Naive thymus-derived CD4-positive, alpha-beta T cell (primary cell): Measurements from ENCODE around the gene CAGE1. TPM values are rescaled to one million over a fixed set of nuclear protein-coding genes. Genes with fewer than 3 reads are reported as not detected.

Experiments used
- ATAC-seq: fragments of 150-1000 bp; cut with Tn5 transposase; 2 replicates; pipeline ENCODE4 v1.10.0; 2021; ENCODE audit warnings: mild to moderate bottlenecking, moderate library complexity
- CTCF ChIA-PET: fragments of 350-600 bp; sonication (Branson Sonifier 250); formaldehyde crosslinking; loops from one replicate; lab custom pipeline; 2021; ENCODE audit warnings: antibody characterized with exemption; lab: Charles Lee
- POLR2A ChIA-PET: fragments of 350-600 bp; sonication (Branson Sonifier 250); formaldehyde crosslinking; loops from one replicate; lab custom pipeline; 2021; ENCODE audit warnings: antibody characterized with exemption, inconsistent platforms; lab: Charles Lee
- DNase-seq, 9 donors: peaks; one replicate each; pipeline versions ENCODE4 v3.0.0 to v3.0.0-alpha.2; 2020 to 2022; ENCODE audit warnings: mixed read lengths in 1 of 9
- H3K27ac ChIP-seq: one replicate; pipeline ENCODE4 v1.7.0; 2013; ENCODE audit warnings: mild to moderate bottlenecking, low read depth, low read length, moderate library complexity
- H3K27me3 ChIP-seq, 2 donors: one replicate each; pipeline ENCODE4 v1.7.0; 2013; ENCODE audit warnings: low read length in 2 of 2, mild to moderate bottlenecking in 2 of 2, moderate library complexity in 2 of 2; ENCODE audit not compliant: control insufficient read depth in 2 of 2, insufficient read depth in 2 of 2
- H3K36me3 ChIP-seq, 3 experiments: 1 replicate in 2 of 3; 2 replicates in 1 of 3; pipeline ENCODE4 v1.7.0; 2013; ENCODE audit warnings: low read length in 3 of 3, mild to moderate bottlenecking in 3 of 3, moderate library complexity in 1 of 3; ENCODE audit not compliant: insufficient read depth in 3 of 3, control insufficient read depth in 2 of 3
- H3K4me1 ChIP-seq, 2 donors: one replicate each; pipeline ENCODE4 v1.7.0; 2013; ENCODE audit warnings: low read length in 2 of 2, mild to moderate bottlenecking in 2 of 2, moderate library complexity in 1 of 2; ENCODE audit not compliant: control insufficient read depth in 2 of 2, insufficient read depth in 2 of 2
- H3K4me3 ChIP-seq: 2 replicates; pipeline ENCODE4 v1.7.0; 2013; ENCODE audit warnings: mild to moderate bottlenecking, low read length
- H3K9me3 ChIP-seq, 3 experiments: 1 replicate in 2 of 3; 2 replicates in 1 of 3; pipeline ENCODE4 v1.7.0; 2013; ENCODE audit warnings: low read length in 3 of 3; ENCODE audit not compliant: control insufficient read depth in 2 of 3
- H3K27ac Mint-ChIP-seq, 9 donors: one replicate each; pipeline ENCODE4 v1.8.0; 2020 to 2022; ENCODE audit warnings: mixed read lengths in 9 of 9, mild to moderate bottlenecking in 8 of 9, moderate library complexity in 5 of 9, inconsistent platforms in 2 of 9
- H3K27me3 Mint-ChIP-seq, 5 donors: one replicate each; pipeline ENCODE4 v1.8.0; 2021 to 2022; ENCODE audit warnings: mixed read lengths in 5 of 5, mild to moderate bottlenecking in 1 of 5
- H3K36me3 Mint-ChIP-seq, 5 donors: one replicate each; pipeline ENCODE4 v1.8.0; 2020 to 2022; ENCODE audit warnings: mixed read lengths in 5 of 5, mild to moderate bottlenecking in 3 of 5, inconsistent platforms in 1 of 5
- H3K4me1 Mint-ChIP-seq, 7 donors: one replicate each; pipeline ENCODE4 v1.8.0; 2020 to 2022; ENCODE audit warnings: mixed read lengths in 7 of 7, mild to moderate bottlenecking in 3 of 7, inconsistent platforms in 1 of 7
- H3K4me3 Mint-ChIP-seq, 10 donors: one replicate each; pipeline ENCODE4 v1.8.0; 2020 to 2022; ENCODE audit warnings: mild to moderate bottlenecking in 10 of 10, mixed read lengths in 10 of 10, moderate library complexity in 6 of 10, inconsistent platforms in 2 of 10
- H3K9me3 Mint-ChIP-seq, 11 donors: one replicate each; pipeline ENCODE4 v1.8.0; 2020 to 2022; ENCODE audit warnings: mixed read lengths in 11 of 11, mild to moderate bottlenecking in 4 of 11, inconsistent platforms in 1 of 11, moderate library complexity in 1 of 11
- intact Hi-C, 2 donors: fragments of 100-400 bp; cut with micrococcal nuclease; formaldehyde crosslinking; loops; one replicate each; pipeline ENCODE4 v1.15.1; 2023
- polyA plus RNA-seq, 2 donors: library from polyadenylated mRNA; unstranded; fragments of 300-500 nt; fragmentation: Illumina TruSeq; gene quantifications; one replicate each; pipeline ENCODE4 v1.2.3, GENCODE V29; 2021
- total RNA-seq, 6 experiments: library from RNA in 5 of 6; stranded (reverse) in 5 of 6; gene quantifications; 1 replicate in 5 of 6; 2 replicates in 1 of 6; pipeline ENCODE4 v1.2.3 and lab custom pipeline; 2021 to 2026

CAGE1 gene
- total and polyA plus RNA-seq, 7 experiments from 2014 or later, result 0.06 to 0.48 (median 0.19) TPM; not detected in 1

- H3K27ac ChIP-seq, result no peak overlapping the region
- no peaks in the 10 kb centered on the region for H3K4me1 ChIP-seq
- Mint-ChIP-seq H3K36me3 (peaks cover 0 to 7% (median 6%) of the 10 kb centered on the region in 5 donors), H3K9me3 (peaks cover 0 to 17% (median 6%) of the 10 kb centered on the region in 11 donors), H3K27me3 (peaks cover 4 to 12% (median 7%) of the 10 kb centered on the region in 5 donors), H3K4me3 (no peak overlapping the region), H3K27ac (no peak overlapping the region), H3K4me1 (peaks cover 0 to 9% (median 0%) of the 10 kb centered on the region in 7 donors)
- no peak for ATAC-seq
- H3K36me3 ChIP-seq, result no peaks in the 10 kb centered on the region
- no peaks in the 10 kb centered on the region for H3K9me3 ChIP-seq
- ChIA-PET POLR2A (no interaction called here), CTCF (no interaction called here)
- intact Hi-C loops, result no loop called here
- no peaks in the 10 kb centered on the region for H3K27me3 ChIP-seq
- DNase-seq, result no peak
- no peak overlapping the region for H3K4me3 ChIP-seq
Observed at GRCh38 chr6:7431674-7432390, 42.3 kb upstream of the CAGE1 start.

GRCh38 chr6:7431313-7431673 is 41.8 kb upstream of the CAGE1 start:
- CTCF ChIA-PET, result no interaction called here
- intact Hi-C loops, result no loop called here
- peak; percentile 37 for ATAC-seq
- peaks cover 0 to 7% (median 6%) of the 10 kb centered on the region in 5 donors for H3K36me3 Mint-ChIP-seq
- H3K27ac ChIP-seq, result no peak overlapping the region
- H3K27me3 ChIP-seq, result no peaks in the 10 kb centered on the region
- POLR2A ChIA-PET, result no interaction called here
- peaks cover 4 to 12% (median 7%) of the 10 kb centered on the region in 5 donors for H3K27me3 Mint-ChIP-seq
- no peaks in the 10 kb centered on the region for H3K4me1 ChIP-seq
- H3K4me3 ChIP-seq, result no peak overlapping the region
- no peak overlapping the region for H3K27ac Mint-ChIP-seq
- peaks cover 0 to 16% (median 6%) of the 10 kb centered on the region in 11 donors for H3K9me3 Mint-ChIP-seq
- H3K36me3 ChIP-seq, result no peaks in the 10 kb centered on the region
- H3K4me1 Mint-ChIP-seq, result peaks cover 0 to 9% (median 0%) of the 10 kb centered on the region in 7 donors
- no peak for DNase-seq
- no peak overlapping the region for H3K4me3 Mint-ChIP-seq
- H3K9me3 ChIP-seq, result no peaks in the 10 kb centered on the region

- ChIA-PET POLR2A (no interaction called here), CTCF (interaction anchor here (1.2 kb wide), 1 partner anchor 190 kb away, joined by 3 read pairs; no protein-coding TSS in a partner anchor)
Observed at GRCh38 chr6:7426447-7427169, 37.1 kb upstream of the CAGE1 start.

GRCh38 chr6:7425808-7426190 is 36.3 kb upstream of the CAGE1 start:
- Mint-ChIP-seq H3K36me3 (peaks cover 0 to 8% (median 0%) of the 10 kb centered on the region in 5 donors), H3K9me3 (no peaks in the 10 kb centered on the region), H3K27ac (no peak overlapping the region), H3K4me3 (no peak overlapping the region), H3K27me3 (no peaks in the 10 kb centered on the region), H3K4me1 (peaks cover 0 to 2% (median 0%) of the 10 kb centered on the region in 7 donors)
- POLR2A ChIA-PET, result no interaction called here
- intact Hi-C loops, result no loop called here
- CTCF ChIA-PET, result interaction anchor here (1.2 kb wide), 1 partner anchor 191 kb away, joined by 3 read pairs; no protein-coding TSS in a partner anchor
- Histone ChIP-seq H3K27ac (no peak overlapping the region), H3K36me3 (no peaks in the 10 kb centered on the region), H3K4me1 (no peaks in the 10 kb centered on the region), H3K9me3 (no peaks in the 10 kb centered on the region), H3K27me3 (no peaks in the 10 kb centered on the region), H3K4me3 (no peak overlapping the region)
- DNase-seq, result no peak
- no peak for ATAC-seq

More at GRCh38 chr6:7426447-7427169, 37.1 kb upstream of the CAGE1 start:
- H3K36me3 Mint-ChIP-seq, result peaks cover 0 to 4% (median 0%) of the 10 kb centered on the region in 5 donors
- no peaks in the 10 kb centered on the region for H3K36me3 ChIP-seq
- H3K9me3 Mint-ChIP-seq, result no peaks in the 10 kb centered on the region
- H3K4me1 Mint-ChIP-seq, result peaks cover 0 to 4% (median 0%) of the 10 kb centered on the region in 7 donors
- no peak overlapping the region for H3K27ac ChIP-seq
- no peaks in the 10 kb centered on the region for H3K4me1 ChIP-seq
- DNase-seq (peak in 1 of 9 donors; percentile 7), ATAC-seq (no peak)
- H3K27ac Mint-ChIP-seq, result peak overlapping the region in 1 of 9 donors; percentile 55
- peaks cover 0 to 4% (median 0%) of the 10 kb centered on the region in 5 donors for H3K27me3 Mint-ChIP-seq
- no peak overlapping the region for H3K4me3 ChIP-seq
- H3K9me3 ChIP-seq, result no peaks in the 10 kb centered on the region
- no peaks in the 10 kb centered on the region for H3K27me3 ChIP-seq
- peak overlapping the region in 4 of 10 donors; percentile 15 to 38 (median 22) for H3K4me3 Mint-ChIP-seq
- intact Hi-C loops, result no loop called here

- Histone ChIP-seq H3K36me3 (no peaks in the 10 kb centered on the region), H3K4me1 (no peaks in the 10 kb centered on the region), H3K27ac (no peak overlapping the region), H3K27me3 (no peaks in the 10 kb centered on the region), H3K4me3 (no peak overlapping the region), H3K9me3 (no peaks in the 10 kb centered on the region)
- Mint-ChIP-seq H3K4me1 (peaks cover 0 to 7% (median 0%) of the 10 kb centered on the region in 7 donors), H3K4me3 (no peak overlapping the region), H3K27me3 (no peaks in the 10 kb centered on the region), H3K36me3 (peaks cover 0 to 11% (median 0%) of the 10 kb centered on the region in 5 donors), H3K27ac (no peak overlapping the region), H3K9me3 (no peaks in the 10 kb centered on the region)
- intact Hi-C loops, result no loop called here
- peak; percentile 40 for ATAC-seq
- ChIA-PET CTCF (interaction anchor here (1.2 kb wide), 1 partner anchor 191 kb away, joined by 3 read pairs; no protein-coding TSS in a partner anchor), POLR2A (no interaction called here)
- no peak for DNase-seq
Observed at GRCh38 chr6:7424967-7425807, 35.6 kb upstream of the CAGE1 start.

- Histone ChIP-seq H3K9me3 (no peaks in the 10 kb centered on the region), H3K4me3 (no peak overlapping the region), H3K4me1 (no peaks in the 10 kb centered on the region), H3K27me3 (no peaks in the 10 kb centered on the region), H3K27ac (no peak overlapping the region), H3K36me3 (no peaks in the 10 kb centered on the region)
- peaks cover 0 to 17% (median 0%) of the 10 kb centered on the region in 5 donors for H3K36me3 Mint-ChIP-seq
- peaks cover 0 to 7% (median 0%) of the 10 kb centered on the region in 7 donors for H3K4me1 Mint-ChIP-seq
- no peak overlapping the region for H3K4me3 Mint-ChIP-seq
- CTCF ChIA-PET, result no interaction called here
- H3K27ac Mint-ChIP-seq, result no peak overlapping the region
- POLR2A ChIA-PET, result no interaction called here
- ATAC-seq (no peak), DNase-seq (no peak)
- no peaks in the 10 kb centered on the region for H3K9me3 Mint-ChIP-seq
- H3K27me3 Mint-ChIP-seq, result no peaks in the 10 kb centered on the region
- intact Hi-C loops, result no loop called here
Observed at GRCh38 chr6:7424058-7424457, 34.5 kb upstream of the CAGE1 start.
